Measurements from ENCODE around the gene IZUMO2.
"Not testable (repeated sequence)": the region's sequence is repeated elsewhere in the genome, so short reads cannot be mapped to it uniquely, and the experiment has no call there.

The IZUMO2 gene

GRCh38 chr19:50173127-50173526 is 10.0 kb upstream of the IZUMO2 start:
- TF ChIP-seq POLR2A (IDR thresholded peaks at IDR 0.05; ENCODE audit: low read length): no peak
- DNase-seq: no peak

- no peak for DNase-seq
- TF ChIP-seq POLR2A (IDR thresholded peaks at IDR 0.05; ENCODE audit: low read length) (no peak), GATA1 (IDR thresholded peaks at IDR 0.05; ENCODE audit: low read depth, low read length) (no peak)
These were observed 9.6 kb upstream of the IZUMO2 start for GRCh38 chr19:50172726-50173125.

GRCh38 chr19:50171752-50172151 is 8.7 kb upstream of the IZUMO2 start:
- no peak for TF ChIP-seq GATA1 (IDR thresholded peaks at IDR 0.05; ENCODE audit: low read depth, low read length)
- no peak for TF ChIP-seq POLR2A (IDR thresholded peaks at IDR 0.05; ENCODE audit: low read length)
- no peak for DNase-seq

GRCh38 chr19:50167314-50167721 is 4.2 kb upstream of the IZUMO2 start:
- TF ChIP-seq GATA1 (IDR thresholded peaks at IDR 0.05; ENCODE audit: low read depth, low read length) (no peak), POLR2A (IDR thresholded peaks at IDR 0.05; ENCODE audit: low read length) (no peak)

GRCh38 chr19:50159078-50159477 is 4.0 kb downstream of the IZUMO2 start:
- no peak for DNase-seq
- TF ChIP-seq GATA1 (IDR thresholded peaks at IDR 0.05; ENCODE audit: low read depth, low read length) (no peak), POLR2A (IDR thresholded peaks at IDR 0.05; ENCODE audit: low read length) (no peak)

More at GRCh38 chr19:50167314-50167721, 4.2 kb upstream of the IZUMO2 start:
- DNase-seq: no peak

GRCh38 chr19:50158577-50158976 is 4.5 kb downstream of the IZUMO2 start:
- TF ChIP-seq GATA1 (IDR thresholded peaks at IDR 0.05; ENCODE audit: low read depth, low read length) (no peak), POLR2A (IDR thresholded peaks at IDR 0.05; ENCODE audit: low read length) (no peak)
- DNase-seq: no peak

- DNase-seq: no peak
- no peak for TF ChIP-seq POLR2A (IDR thresholded peaks at IDR 0.05; ENCODE audit: low read length)
- TF ChIP-seq GATA1 (IDR thresholded peaks at IDR 0.05; ENCODE audit: low read depth, low read length): no peak
These were observed 7.5 kb downstream of the IZUMO2 start for GRCh38 chr19:50155520-50156109.

- DNase-seq: no peak
- no peak for TF ChIP-seq POLR2A (IDR thresholded peaks at IDR 0.05; ENCODE audit: low read length)
- TF ChIP-seq GATA1 (IDR thresholded peaks at IDR 0.05; ENCODE audit: low read depth, low read length): no peak
These were observed 8.6 kb downstream of the IZUMO2 start for GRCh38 chr19:50154529-50154928.

GRCh38 chr19:50152578-50152977 is 10.5 kb downstream of the IZUMO2 start:
- TF ChIP-seq GATA1 (IDR thresholded peaks at IDR 0.05; ENCODE audit: low read depth, low read length): no peak
- TF ChIP-seq POLR2A (IDR thresholded peaks at IDR 0.05; ENCODE audit: low read length): no peak
- no peak for DNase-seq

- DNase-seq: no peak
These were observed 14.6 kb downstream of the IZUMO2 start for GRCh38 chr19:50148528-50148927.

GRCh38 chr19:50147462-50148423 is 15.3 kb downstream of the IZUMO2 start:
- peak; percentile 46 to 79 for DNase-seq
- no peak for TF ChIP-seq POLR2A (IDR thresholded peaks at IDR 0.05; ENCODE audit: low read length)
- no peak for TF ChIP-seq GATA1 (IDR thresholded peaks at IDR 0.05; ENCODE audit: low read depth, low read length)

More at GRCh38 chr19:50148528-50148927, 14.6 kb downstream of the IZUMO2 start:
- no peak for TF ChIP-seq GATA1 (IDR thresholded peaks at IDR 0.05; ENCODE audit: low read depth, low read length)
- no peak for TF ChIP-seq POLR2A (IDR thresholded peaks at IDR 0.05; ENCODE audit: low read length)

GRCh38 chr19:50141921-50142320 is 21.2 kb downstream of the IZUMO2 start:
- DNase-seq: not testable (repeated sequence)

- not testable (repeated sequence) for DNase-seq
These were observed 22.8 kb downstream of the IZUMO2 start for GRCh38 chr19:50140118-50140845.

GRCh38 chr19:50136603-50137365 is 26.3 kb downstream of the IZUMO2 start:
- not testable (repeated sequence) for DNase-seq

GRCh38 chr19:50135856-50136602 is 27.1 kb downstream of the IZUMO2 start:
- DNase-seq: not testable (repeated sequence)

GRCh38 chr19:50134777-50135719 is 28.0 kb downstream of the IZUMO2 start:
- not testable (repeated sequence) for DNase-seq

All from erythroblast (primary cell).